Parathyroid adenoma (tissue), 2 donors: ENCODE data around the gene CLDN34.

ENCODE experiments used
- H2AFZ ChIP-seq: fragments of 300-600 bp; sonication (generic); one replicate; pipeline ENCODE4 v1.7.0; 2017; ENCODE audit warnings: antibody characterized with exemption, mild to moderate bottlenecking
- H3K27ac ChIP-seq: fragments of 300-600 bp; sonication (generic); one replicate; pipeline ENCODE4 v1.7.0; 2017
- H3K27me3 ChIP-seq: fragments of 300-600 bp; sonication (generic); one replicate; pipeline ENCODE4 v1.7.0; 2017; ENCODE audit warnings: low read length; ENCODE audit not compliant: control insufficient read depth, insufficient read depth
- H3K36me3 ChIP-seq: fragments of 300-600 bp; sonication (generic); one replicate; pipeline ENCODE4 v1.7.0; 2017; ENCODE audit warnings: low read length; ENCODE audit not compliant: control insufficient read depth, insufficient read depth
- H3K4me1 ChIP-seq: fragments of 300-600 bp; sonication (generic); one replicate; pipeline ENCODE4 v1.7.0; 2017; ENCODE audit warnings: control low read depth
- H3K4me2 ChIP-seq: fragments of 300-600 bp; sonication (generic); one replicate; pipeline ENCODE4 v1.7.0; 2017; ENCODE audit warnings: low read length
- H3K4me3 ChIP-seq: fragments of 300-600 bp; sonication (generic); one replicate; pipeline ENCODE4 v1.7.0; 2017; ENCODE audit warnings: low read depth, low read length
- H3K79me2 ChIP-seq: fragments of 300-600 bp; sonication (generic); one replicate; pipeline ENCODE4 v1.7.0; 2017; ENCODE audit warnings: control low read depth
- H3K9ac ChIP-seq: fragments of 300-600 bp; sonication (generic); one replicate; pipeline ENCODE4 v1.7.0; 2017; ENCODE audit warnings: mild to moderate bottlenecking
- H3K9me3 ChIP-seq: fragments of 300-600 bp; sonication (generic); one replicate; pipeline ENCODE4 v1.7.0; 2017; ENCODE audit warnings: low read length; ENCODE audit not compliant: control insufficient read depth
- CTCF ChIP-seq: fragments of 300-600 bp; sonication (generic); IDR thresholded peaks from one replicate; pipeline ENCODE4 v1.7.0; 2017; ENCODE audit warnings: antibody characterized with exemption, mild to moderate bottlenecking
- donor health status: primary hyperparathyroidism.

The CLDN34 gene

GRCh38 chrX:10010686-10011085 is 43.5 kb downstream of the CLDN34 start:
- TF ChIP-seq CTCF: no peak
- Histone ChIP-seq H3K4me3 (no peak overlapping the region), H2AFZ (no peak overlapping the region), H3K27me3 (no peaks in the 10 kb centered on the region), H3K4me1 (no peaks in the 10 kb centered on the region), H3K27ac (no peak overlapping the region), H3K9ac (no peak overlapping the region), H3K79me2 (no peaks in the 10 kb centered on the region), H3K4me2 (no peak overlapping the region), H3K36me3 (no peaks in the 10 kb centered on the region), H3K9me3 (no peaks in the 10 kb centered on the region)

GRCh38 chrX:10011261-10011931 is 44.2 kb downstream of the CLDN34 start:
- H3K4me1 ChIP-seq: no peaks in the 10 kb centered on the region
- H3K79me2 ChIP-seq: no peaks in the 10 kb centered on the region
- H3K4me3 ChIP-seq: no peak overlapping the region
- no peak for TF ChIP-seq CTCF
- no peak overlapping the region for H3K27ac ChIP-seq
- no peak overlapping the region for H3K4me2 ChIP-seq
- H3K36me3 ChIP-seq: no peaks in the 10 kb centered on the region
- H3K9me3 ChIP-seq: no peaks in the 10 kb centered on the region
- H3K27me3 ChIP-seq: no peaks in the 10 kb centered on the region
- no peak overlapping the region for H2AFZ ChIP-seq
- H3K9ac ChIP-seq: no peak overlapping the region

- no peaks in the 10 kb centered on the region for H3K36me3 ChIP-seq
- no peak overlapping the region for H3K27ac ChIP-seq
- no peaks in the 10 kb centered on the region for H3K27me3 ChIP-seq
- no peak overlapping the region for H3K9ac ChIP-seq
- H3K79me2 ChIP-seq: no peaks in the 10 kb centered on the region
- H3K9me3 ChIP-seq: no peaks in the 10 kb centered on the region
- no peak overlapping the region for H2AFZ ChIP-seq
- no peaks in the 10 kb centered on the region for H3K4me1 ChIP-seq
- H3K4me2 ChIP-seq: no peak overlapping the region
- H3K4me3 ChIP-seq: no peak overlapping the region
- TF ChIP-seq CTCF: no peak
Observed at GRCh38 chrX:10011991-10012390, 44.8 kb downstream of the CLDN34 start.

- no peaks in the 10 kb centered on the region for H3K4me1 ChIP-seq
- H3K4me3 ChIP-seq: peak overlapping the region; percentile 51
- H3K9me3 ChIP-seq: no peaks in the 10 kb centered on the region
- H2AFZ ChIP-seq: peak overlapping the region; percentile 90
- H3K9ac ChIP-seq: peak overlapping the region; percentile 61
- no peaks in the 10 kb centered on the region for H3K27me3 ChIP-seq
- TF ChIP-seq CTCF: no peak
- H3K4me2 ChIP-seq: peak overlapping the region; percentile 42
- H3K27ac ChIP-seq: peak overlapping the region; percentile 80
- no peaks in the 10 kb centered on the region for H3K36me3 ChIP-seq
- no peaks in the 10 kb centered on the region for H3K79me2 ChIP-seq
Observed at GRCh38 chrX:10014462-10015354, 47.5 kb downstream of the CLDN34 start.
